ENCODE measurements around the gene FBLN2. TPM values are rescaled to one million over a fixed set of nuclear protein-coding genes. Genes with fewer than 3 reads are reported as not detected.

FBLN2 gene
- polyA plus RNA-seq, 1 experiment, result 248 TPM

- no peak for DNase-seq (ENCODE audit: low read depth)
- CTCF ChIA-PET, result interaction anchor here (0.6 to 15.8 kb wide), 29 partner anchors 7 to 1647 kb away, joined by 3 to 655 read pairs (median 5); partner anchors contain the start of genes FBLN2 and HDAC11
- H3K27me3 ChIP-seq (ENCODE audit: control insufficient read depth, insufficient read depth, low read length), result no peaks in the 10 kb centered on the region
- H3K36me3 ChIP-seq (ENCODE audit: control insufficient read depth, insufficient read depth, low read length), result no peaks in the 10 kb centered on the region
- peak; percentile 99 for TF ChIP-seq CTCF (IDR thresholded peaks at IDR 0.05; ENCODE audit: insufficient read depth, low read depth, low read length)
- H3K4me3 ChIP-seq (ENCODE audit: low read depth, low read length), result no peak overlapping the region
- POLR2A ChIA-PET, result no interaction called here
These were observed 101.5 kb downstream of the FBLN2 start for GRCh38 chr3:13650210-13651056.

- H3K36me3 ChIP-seq (ENCODE audit: control insufficient read depth, insufficient read depth, low read length), result no peaks in the 10 kb centered on the region
- H3K4me3 ChIP-seq (ENCODE audit: low read depth, low read length), result no peak overlapping the region
- no peaks in the 10 kb centered on the region for H3K27me3 ChIP-seq (ENCODE audit: control insufficient read depth, insufficient read depth, low read length)
- no peak for DNase-seq (ENCODE audit: low read depth)
- ChIA-PET CTCF (interaction anchor here (0.6 to 15.8 kb wide), 20 partner anchors 7 to 1647 kb away, joined by 3 to 655 read pairs (median 5); partner anchors contain the start of genes FBLN2 and HDAC11), POLR2A (no interaction called here)
- TF ChIP-seq CTCF (IDR thresholded peaks at IDR 0.05; ENCODE audit: insufficient read depth, low read depth, low read length), result no peak
These were observed 102.1 kb downstream of the FBLN2 start for GRCh38 chr3:13651057-13651400.

GRCh38 chr3:13651775-13652428 is 103.0 kb downstream of the FBLN2 start:
- no peak for DNase-seq (ENCODE audit: low read depth)
- TF ChIP-seq CTCF (IDR thresholded peaks at IDR 0.05; ENCODE audit: insufficient read depth, low read depth, low read length), result no peak
- no peak overlapping the region for H3K4me3 ChIP-seq (ENCODE audit: low read depth, low read length)
- ChIA-PET POLR2A (no interaction called here), CTCF (interaction anchor here (0.7 to 15.8 kb wide), 8 partner anchors 102 to 1275 kb away, joined by 3 to 655 read pairs (median 8); partner anchors contain the start of genes FBLN2 and HDAC11)
- H3K27me3 ChIP-seq (ENCODE audit: control insufficient read depth, insufficient read depth, low read length), result peaks cover 4% of the 10 kb centered on the region; the same call in 1 of the 2 replicates
- H3K36me3 ChIP-seq (ENCODE audit: control insufficient read depth, insufficient read depth, low read length), result no peaks in the 10 kb centered on the region

DNA sequence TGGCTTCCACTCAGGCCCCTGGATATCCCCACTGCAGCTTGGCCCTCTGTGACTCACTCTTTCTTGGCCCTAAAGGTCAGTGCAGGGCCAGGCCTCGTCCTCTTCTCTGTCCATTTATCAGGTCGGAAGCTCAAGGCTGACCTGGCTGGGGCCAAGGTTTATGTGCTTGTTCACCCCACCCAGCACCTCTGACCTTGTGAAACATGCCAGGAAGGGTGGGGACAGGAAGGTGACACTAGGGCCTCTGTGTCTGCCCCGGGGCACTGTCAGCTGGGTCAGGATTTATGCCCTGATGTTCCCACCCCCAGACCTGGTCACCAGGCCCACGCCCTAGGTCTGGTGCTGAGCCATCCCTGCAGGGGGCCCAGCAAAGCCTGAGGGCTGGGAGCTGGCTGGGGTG is 103.8 kb downstream of the FBLN2 start:
- peaks cover 4% of the 10 kb centered on the region; the same call in 1 of the 2 replicates for H3K27me3 ChIP-seq (ENCODE audit: control insufficient read depth, insufficient read depth, low read length)
- no peak for TF ChIP-seq CTCF (IDR thresholded peaks at IDR 0.05; ENCODE audit: insufficient read depth, low read depth, low read length)
- no peak for DNase-seq (ENCODE audit: low read depth)
- H3K36me3 ChIP-seq (ENCODE audit: control insufficient read depth, insufficient read depth, low read length), result no peaks in the 10 kb centered on the region
- H3K4me3 ChIP-seq (ENCODE audit: low read depth, low read length), result no peak overlapping the region
- CTCF ChIA-PET, result interaction anchor here (0.6 to 15.8 kb wide), 5 partner anchors 9 to 1274 kb away, joined by 3 to 655 read pairs (median 6); no protein-coding TSS in a partner anchor
- POLR2A ChIA-PET, result no interaction called here
